ENCODE measurements around the gene PKP4.

Gene PKP4

DNA sequence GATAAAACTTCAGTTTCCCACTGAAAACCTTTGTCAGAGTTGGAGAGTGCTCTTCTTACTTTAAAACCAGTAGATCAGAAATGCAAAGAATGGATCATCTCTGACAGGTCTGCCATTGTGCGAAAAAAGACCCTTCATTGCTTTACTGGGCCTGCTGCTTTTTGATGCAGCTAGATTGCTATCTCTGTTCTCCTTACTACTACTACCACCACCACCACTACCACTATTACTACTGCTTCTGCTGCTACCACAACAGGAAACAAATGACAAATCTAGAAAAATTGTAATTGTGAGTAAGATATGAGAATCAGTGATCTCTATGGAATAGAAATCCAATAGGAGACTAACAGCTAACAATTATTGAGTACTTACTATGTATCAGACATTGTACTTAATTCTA, 85.8 kb downstream of the PKP4 start:
- DNase-seq (ENCODE audit: low read depth), result no peak

DNA sequence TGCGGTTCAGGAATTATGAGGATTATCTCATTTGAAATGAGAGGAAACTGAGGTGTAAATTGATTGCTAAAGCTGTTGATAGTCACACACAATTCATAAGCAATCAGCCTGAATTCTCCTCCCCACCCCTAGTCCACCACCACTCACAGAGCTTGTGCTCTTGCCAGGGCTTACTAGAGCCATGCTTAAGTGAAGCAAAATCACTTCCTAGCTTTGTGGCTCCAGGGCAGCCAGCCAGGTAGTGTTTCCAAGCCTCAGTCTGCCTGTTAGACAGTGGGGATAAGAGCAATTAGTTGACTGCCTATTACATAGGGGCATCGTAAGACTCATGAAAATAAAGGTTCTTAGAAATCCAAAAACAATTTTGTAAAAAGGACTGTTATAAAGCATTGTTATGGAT, 87.2 kb downstream of the PKP4 start:
- no peak for DNase-seq (ENCODE audit: low read depth)

DNA sequence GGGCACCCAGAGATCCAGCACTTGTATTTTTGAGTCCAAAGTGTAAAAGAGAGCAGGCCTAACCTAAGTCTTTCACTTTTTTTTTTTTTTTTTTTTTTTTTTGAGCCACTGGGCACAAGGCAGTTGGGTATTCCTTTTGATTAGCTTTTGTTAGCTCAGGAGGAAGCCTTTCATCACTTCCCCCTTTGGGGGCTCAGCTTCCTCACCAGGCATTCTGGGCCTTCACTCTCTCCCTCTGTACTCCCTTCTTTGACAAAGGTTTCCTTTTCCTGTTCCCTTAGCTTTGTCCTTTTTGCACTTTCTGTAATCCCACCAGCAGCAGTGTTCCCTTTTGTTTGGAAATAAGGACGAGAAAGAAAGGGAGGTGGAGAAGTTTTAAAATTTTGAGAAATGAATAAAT, 88.2 kb downstream of the PKP4 start:
- no peak for DNase-seq (ENCODE audit: low read depth)

DNA sequence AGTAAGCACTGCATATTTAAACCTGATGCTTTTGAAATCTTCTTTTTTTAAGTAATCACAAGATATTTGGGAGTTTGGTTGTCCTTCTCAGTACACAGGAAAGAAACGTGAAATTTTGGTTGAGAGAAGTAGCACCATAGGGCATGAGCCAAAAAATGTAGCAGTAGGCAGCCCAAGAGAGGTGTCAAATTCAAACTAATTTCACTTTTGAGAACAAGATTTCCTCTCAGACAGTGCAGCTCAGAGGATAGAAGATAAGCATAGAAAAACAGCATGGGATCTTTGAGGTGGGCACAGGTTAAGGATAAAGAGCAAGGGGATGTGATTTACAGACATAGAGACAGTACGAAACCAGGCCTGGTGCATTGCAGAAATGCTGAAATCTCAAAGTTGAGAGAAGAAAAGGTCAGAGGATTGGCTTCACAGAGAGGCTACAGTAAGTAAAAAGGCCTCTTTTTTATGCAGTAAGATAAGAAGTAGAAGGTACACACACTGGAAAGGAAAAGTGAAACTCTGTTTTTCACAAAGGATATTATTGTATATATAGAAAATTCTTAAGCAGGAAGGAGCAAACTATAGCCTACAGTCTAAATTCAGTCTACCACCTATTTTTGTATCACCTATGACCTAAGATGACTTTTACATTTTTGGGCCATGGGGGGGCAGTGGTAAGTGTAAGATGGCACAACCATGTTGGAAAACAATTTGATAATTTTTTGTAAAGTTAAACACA, 89.8 kb downstream of the PKP4 start:
- DNase-seq (ENCODE audit: low read depth), result no peak

DNA sequence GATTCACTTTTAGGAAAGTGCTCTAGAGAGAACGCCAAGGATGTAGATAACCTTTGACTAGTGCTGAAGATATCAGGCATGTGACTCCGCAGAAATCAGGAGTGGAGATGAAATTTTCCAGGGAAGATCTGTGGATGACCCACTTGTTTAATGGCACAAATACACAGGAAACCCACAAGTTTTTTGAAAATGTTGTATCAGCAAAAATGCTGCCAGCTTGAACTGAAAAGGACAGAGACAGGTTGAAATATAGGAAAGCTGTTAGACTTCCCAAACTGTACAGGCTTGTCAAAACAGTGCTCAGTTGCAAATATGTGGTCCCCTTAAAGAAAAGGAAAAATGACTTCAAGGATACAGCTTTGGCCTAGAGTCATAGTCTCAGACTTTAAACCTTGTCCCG, 96.5 kb downstream of the PKP4 start:
- no peak for DNase-seq (ENCODE audit: low read depth)

DNA sequence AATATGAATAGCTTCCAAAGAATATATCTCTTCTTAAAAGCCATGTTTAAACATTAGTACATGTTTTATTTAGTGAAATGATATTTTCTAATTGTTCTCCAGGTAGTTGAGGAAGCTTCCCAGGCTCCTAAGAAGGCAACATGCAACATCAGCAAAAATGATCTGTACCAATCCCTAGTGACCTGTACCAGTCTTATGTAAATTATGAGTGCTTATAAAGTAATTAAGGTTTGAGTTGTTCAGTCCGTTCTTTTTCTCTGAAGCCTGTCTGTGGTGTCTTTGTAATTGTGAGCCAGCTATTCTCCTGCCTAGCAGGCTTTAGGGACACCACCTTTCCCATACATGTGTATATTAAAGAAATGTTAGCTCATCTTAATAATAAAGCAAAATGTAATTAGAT, 98.2 kb downstream of the PKP4 start:
- DNase-seq (ENCODE audit: low read depth), result no peak

DNA sequence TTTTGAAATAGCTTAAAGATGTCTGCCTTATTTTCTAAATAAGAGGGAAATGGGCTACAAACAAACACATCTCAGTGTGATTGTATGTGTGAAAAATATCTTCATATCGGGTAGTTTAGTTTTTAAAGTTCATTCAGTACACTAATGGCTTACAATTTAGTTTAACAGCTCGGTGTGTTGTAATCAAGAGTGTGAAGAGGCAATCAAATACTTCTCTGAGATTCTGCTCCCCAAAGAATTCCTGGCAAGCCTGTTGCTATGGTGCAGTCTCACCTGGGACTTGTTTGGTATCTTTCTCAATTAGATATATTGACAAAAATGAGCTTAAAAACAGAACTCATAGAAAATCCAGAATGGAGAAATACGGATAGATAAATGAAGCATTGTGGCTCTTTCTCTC, 99.4 kb downstream of the PKP4 start:
- DNase-seq (ENCODE audit: low read depth), result no peak

DNA sequence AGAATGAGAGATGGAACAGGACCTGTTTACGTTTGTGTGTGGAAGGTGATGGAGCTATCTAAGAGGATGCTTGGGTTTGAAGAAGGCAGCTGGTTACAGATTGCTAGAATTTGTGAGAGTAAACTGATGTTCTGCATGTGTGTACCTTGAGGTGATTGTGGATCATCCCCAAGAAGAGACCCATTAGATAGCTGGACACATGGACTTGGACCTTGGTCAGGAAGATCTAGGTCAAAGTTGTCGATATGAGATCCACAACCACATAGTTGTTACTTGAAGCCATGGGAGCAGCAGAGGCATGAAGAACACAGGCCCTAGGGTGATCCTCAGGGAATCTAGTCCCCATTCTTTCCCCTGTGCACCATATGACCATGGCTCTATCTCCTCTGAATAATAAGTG, 101.0 kb downstream of the PKP4 start:
- DNase-seq (ENCODE audit: low read depth), result no peak

DNA sequence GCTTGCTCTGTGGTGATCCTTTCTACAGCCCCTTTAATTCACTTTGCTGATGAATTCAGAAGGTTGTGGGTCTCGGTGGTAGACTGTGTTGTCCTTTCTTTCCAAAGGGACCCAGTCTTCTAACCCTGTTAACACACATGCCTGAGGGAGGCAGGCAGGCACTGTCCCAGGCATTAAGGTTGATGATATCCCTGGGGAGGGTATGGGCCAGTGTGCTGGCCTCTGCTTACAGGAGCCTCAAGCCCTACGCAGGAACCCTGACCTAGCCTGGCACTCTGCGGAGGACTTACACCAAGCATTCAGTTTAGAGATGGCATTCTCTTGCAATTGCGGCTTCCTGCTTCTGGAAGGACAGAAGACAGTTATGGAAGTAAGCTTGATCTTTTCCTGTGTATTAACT, 102.5 kb downstream of the PKP4 start:
- DNase-seq (ENCODE audit: low read depth), result no peak

DNA sequence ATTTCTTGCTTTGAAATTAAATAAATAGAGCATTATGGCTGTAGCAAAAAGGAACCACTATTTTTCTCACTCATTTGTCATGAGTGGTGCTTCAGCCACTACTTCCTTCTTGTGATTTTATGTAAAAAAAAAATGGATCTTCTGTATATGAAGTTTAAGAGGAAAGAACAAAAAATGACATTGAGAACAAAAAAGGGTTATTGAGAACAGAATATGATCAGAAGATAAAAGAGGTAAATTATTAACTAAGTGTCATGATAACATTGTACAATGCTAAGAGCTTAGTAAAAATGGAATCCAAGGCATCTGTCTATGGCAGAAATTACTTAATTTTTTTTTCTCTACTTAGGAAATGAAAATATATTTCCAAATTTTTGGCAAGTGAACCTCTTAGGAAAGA, 103.5 kb downstream of the PKP4 start:
- no peak for DNase-seq (ENCODE audit: low read depth)

DNA sequence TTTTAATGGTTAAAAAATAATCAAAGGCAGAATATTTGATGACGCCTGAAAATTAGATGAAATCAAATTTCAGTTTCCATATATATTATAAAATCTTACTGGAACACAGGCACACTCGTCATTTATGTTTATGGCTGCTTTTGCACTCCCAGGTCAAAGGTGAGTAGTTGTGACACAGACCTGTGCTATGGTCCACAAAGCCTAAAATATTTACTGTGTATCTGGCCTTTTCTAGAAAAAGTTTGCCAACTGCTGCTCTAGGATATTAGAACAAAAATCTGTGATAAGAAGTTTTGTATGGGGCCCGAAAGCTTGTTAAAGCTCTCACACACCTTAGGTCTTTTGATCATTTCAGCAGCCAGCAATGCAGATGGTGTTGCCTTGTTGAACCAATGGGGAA, 104.3 kb downstream of the PKP4 start:
- DNase-seq (ENCODE audit: low read depth), result no peak

DNA sequence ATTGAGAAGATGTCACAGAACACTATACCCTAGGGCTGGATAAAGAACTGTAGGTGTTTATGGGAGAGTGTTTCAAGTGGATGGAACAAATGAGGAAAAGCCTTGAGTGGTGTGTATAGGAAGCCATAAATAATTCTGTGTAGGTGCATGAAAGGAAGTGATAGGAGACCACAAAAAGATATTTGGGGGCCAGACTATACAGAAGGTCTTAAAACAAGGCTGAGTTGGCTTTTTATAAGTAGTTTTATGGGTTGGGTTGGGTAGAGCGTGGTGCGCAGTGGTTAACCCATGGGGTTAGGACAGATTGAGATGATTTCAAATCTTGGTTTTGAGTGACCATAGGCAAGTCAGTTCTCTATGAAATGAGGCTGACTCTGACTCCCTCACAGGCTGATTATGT, 110.5 kb downstream of the PKP4 start:
- no peak for DNase-seq (ENCODE audit: low read depth)

DNA sequence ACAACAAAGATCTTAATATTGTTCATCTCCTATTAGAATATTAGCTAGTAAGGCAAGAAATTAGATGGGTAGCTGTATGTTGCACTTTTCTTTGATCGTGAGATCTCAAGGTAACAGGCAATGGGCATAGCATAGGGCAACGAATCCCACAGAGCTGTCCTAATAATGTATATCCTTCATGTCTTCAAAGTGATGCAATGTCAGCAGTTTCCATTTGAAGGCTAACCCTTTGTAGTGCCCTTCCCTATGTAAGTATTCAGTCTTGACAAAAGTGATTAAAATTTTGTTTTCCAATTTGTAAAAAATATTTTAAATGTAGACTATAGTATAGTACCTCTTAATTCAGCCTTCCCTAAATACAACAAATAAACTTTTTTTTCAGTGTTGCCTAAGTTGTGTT, 112.5 kb downstream of the PKP4 start:
- no peak for DNase-seq (ENCODE audit: low read depth)

DNA sequence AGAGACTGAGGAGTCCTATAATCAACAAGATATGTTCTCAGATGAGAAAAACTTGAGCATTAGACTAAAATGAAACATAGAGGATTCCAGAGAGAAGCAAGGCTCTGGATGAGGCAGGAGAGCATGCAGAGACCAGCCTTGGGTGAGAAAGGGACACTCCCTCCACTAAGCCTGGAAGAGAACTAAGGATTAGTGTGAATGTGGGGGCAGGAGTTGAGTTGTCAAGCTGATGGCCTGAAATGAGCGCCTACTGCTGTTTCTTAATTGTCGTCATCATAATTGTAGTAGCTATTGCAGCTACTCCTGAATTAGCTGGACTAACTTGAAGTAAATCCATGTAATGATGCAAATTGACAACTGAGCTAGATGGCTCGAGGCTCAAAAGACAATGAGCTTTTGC, 114.1 kb downstream of the PKP4 start:
- DNase-seq (ENCODE audit: low read depth), result no peak

DNA sequence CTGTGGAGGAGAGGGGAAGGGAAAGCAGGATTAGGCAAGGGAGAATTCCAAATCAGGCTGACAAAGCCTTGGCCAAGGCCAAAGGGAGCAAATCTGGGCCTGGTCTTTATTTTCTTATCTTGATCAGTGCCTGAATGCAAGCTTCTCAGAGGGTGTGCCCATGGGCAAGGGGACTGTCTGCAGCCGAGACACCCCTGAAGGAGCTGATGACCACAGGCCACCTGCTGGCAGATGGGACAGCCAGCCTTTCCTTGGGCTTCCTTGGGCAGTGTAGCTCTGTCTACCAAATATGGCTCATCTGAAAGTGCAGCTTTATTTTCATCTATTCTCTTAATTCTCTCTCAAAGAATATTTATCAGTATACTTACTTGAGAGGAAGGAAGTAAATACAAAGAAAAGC, 117.0 kb downstream of the PKP4 start:
- no peak for DNase-seq (ENCODE audit: low read depth)

DNA sequence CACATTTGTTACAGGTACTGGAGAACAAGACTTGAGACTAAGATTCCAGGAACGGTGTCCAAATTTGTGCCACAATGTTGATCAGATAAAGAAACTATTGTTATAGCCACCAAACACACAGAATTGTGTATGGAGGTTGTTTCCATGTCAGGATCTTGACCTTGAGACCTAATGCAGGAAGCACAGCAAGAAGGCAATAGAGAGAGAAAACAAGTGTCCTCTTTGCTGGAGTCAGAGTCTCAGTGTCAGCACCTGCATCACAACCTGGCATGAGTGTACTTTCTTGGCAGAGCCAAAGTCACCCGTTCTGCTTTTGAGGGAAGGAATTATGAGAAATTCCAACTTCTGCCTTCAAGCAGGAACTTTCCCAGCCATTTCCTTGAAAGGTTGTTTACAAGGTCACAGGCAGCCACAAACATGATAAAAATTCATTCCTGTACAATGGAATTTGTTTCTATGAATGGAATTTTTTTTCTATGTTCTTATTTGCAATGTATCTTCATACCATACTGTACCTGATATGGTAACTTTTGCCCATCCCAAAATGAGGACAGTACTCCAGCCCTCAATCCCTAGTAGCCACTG, 118.4 kb downstream of the PKP4 start:
- DNase-seq (ENCODE audit: low read depth), result no peak

DNA sequence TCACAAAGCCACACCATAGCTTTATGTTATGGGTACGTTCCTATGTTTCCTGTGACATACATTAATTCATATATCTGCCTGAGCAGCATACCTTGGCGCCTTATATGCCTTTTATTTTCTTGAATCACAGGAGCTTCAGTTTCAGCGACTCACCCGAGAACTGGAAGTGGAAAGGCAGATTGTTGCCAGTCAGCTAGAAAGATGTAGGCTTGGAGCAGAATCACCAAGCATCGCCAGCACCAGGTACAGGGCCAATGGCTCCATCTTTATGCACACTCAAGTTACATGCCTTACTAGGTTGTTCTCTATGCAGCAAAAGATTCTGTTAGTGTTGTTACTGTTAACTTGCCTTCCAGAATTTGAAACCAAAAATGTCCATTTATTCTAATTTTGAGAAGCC, 120.4 kb downstream of the PKP4 start:
- no peak for DNase-seq (ENCODE audit: low read depth)

DNA sequence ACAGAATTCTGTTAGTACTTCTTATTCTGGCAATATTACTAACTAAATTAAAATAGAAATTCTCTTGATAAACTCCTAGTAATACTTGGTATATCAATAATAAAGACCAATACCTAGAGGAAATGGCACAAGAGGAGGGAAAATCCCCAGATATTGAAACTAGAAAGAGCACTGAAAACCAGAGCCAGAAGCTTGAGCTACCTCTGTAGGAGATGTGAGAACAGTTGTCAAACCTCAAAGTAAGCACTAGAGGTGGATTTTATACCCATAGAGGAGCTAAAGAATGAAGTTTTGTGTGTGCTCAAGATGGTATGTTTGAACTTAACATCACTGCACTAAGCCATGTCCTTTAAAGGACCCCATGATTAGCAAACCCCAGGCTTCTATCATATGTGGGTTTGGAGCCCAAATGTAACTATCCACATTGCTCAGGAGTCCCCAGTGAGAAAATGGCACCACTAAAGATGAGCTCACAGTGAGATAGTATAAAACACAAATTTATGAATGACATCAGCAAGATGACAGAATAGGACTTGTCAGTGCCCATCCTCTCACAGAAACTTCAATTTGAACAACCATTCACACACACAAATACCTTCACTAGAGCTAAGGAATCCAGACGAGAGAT, 122.1 kb downstream of the PKP4 start:
- DNase-seq (ENCODE audit: low read depth), result no peak

DNA sequence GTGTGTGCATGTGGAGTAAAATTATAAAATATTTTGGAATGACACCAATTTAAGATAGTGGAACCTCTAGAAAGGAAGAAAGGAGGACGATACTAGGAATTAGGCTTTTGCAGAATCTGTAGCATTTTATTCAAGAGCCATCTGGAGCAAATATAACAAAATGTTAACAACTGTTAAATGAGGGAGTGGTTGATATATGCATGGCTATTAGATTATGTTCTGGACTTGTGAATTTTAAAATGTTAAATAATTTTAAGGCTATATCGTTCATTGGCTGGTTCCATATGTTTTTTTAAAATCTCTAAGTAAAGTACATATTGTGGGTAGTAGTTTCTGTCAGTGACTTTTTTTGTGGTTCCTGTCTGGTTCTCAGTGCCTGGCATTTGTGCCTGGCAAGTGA, 123.2 kb downstream of the PKP4 start:
- no peak for DNase-seq (ENCODE audit: low read depth)

DNA sequence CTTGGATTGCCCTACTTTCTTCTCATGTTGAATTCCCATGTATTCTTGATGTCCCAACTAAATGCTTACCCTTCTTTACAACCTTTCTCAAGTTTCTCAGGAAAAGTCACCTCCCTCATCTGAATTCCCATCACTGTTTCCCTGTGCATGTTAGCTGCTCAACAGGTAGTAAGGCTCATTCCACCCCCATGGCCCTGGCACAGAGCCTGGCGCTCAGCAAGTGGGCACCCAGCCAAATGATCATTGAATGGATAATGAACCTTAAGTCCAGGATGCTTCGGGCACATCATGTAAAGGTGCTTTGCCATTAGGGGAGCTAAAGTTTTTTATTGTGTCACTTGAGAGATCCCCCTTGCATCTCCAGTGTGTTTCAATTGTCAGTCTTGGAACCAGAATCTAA, 124.0 kb downstream of the PKP4 start:
- DNase-seq (ENCODE audit: low read depth), result no peak

DNA sequence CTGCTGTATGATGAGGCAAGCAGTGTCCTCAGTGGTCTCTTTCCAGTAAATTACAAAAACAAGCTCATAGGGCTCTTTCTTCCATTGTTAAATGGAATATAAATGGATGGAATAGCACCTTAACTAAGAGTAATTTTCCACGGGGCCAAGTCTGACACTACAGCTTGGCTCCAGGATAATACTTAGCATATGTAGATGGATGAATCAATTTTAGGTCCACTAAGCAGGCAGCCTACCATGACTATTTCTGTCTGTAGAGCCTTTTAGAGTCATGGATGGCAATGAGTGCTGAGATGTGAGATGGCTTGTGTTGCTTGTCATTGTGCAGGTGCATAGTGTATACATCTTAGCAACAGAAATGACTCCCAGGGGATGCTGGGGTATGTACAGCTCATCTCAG, 125.9 kb downstream of the PKP4 start:
- no peak for DNase-seq (ENCODE audit: low read depth)

DNA sequence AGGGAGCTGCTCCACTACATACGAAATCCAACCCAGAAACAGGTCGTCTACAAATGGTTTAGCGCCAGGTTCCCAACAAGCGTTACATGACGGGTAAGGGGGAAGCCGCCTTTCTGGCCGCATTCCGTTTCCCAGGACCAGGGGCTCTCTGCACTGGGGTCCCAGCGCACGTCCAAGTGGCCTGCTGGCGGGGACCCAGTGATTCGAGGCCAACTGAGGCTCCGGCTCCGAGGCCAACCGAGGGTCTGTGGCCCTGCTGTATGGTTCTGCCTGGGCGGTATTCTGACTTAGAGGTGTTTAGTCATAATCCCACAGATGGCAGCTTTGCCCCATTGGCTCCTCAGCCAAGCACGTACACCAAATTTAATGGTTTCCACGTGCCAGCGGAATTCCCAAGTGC, 127.2 kb downstream of the PKP4 start:
- DNase-seq (ENCODE audit: low read depth), result no peak

DNA sequence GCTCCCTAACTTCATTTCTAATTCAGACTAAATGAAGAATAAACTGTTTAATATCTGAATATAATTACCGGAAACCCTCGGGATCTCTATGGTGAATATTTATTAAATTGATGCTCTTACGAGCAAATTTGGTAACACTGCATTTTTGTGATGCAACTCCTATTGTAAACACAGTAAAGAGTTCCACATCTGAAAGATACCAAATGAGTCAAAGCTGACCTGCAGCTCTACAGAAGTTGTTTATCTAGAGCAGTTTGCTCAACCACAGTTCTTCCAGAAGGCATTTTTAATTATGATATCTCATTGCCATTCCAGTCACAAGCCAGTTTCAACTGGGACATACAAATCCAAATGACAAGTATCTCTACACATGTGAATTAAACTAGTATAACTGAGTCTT, 129.7 kb downstream of the PKP4 start:
- peak; percentile 26 for DNase-seq (ENCODE audit: low read depth)

DNA sequence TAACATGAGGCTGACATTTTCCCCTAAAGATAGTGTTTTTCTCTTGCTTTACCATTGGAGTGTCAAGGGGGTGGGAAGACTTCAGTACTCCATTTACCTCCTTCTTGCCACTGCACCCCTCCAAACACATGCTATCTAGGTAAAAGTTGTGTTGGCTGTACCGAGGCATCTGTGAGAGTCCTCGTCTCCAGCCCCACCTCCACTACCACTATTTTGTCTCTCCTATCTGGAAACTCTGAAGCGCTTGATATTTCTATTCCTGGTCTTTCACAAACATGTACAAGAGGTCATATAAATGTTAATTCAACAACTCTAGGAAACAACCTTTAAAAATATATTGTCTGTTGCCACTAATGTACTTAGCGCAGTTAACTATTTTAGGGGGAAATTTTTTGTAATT, 132.6 kb downstream of the PKP4 start:
- DNase-seq (ENCODE audit: low read depth), result no peak

Data from stromal cell of bone marrow (primary cell).